HG02938 (cell line): ENCODE data around the gene PPY.
"Not testable (repeated sequence)": the region's sequence is repeated elsewhere in the genome, so short reads cannot be mapped to it uniquely, and the experiment has no call there.

ENCODE experiments used
- ATAC-seq: cut with Tn5 transposase; IDR thresholded peaks from one replicate; pipeline ENCODE4 v1.9.1; 2021; ENCODE audit warnings: mild to moderate bottlenecking, moderate library complexity; ENCODE audit not compliant: unreplicated experiment

Gene PPY

DNA sequence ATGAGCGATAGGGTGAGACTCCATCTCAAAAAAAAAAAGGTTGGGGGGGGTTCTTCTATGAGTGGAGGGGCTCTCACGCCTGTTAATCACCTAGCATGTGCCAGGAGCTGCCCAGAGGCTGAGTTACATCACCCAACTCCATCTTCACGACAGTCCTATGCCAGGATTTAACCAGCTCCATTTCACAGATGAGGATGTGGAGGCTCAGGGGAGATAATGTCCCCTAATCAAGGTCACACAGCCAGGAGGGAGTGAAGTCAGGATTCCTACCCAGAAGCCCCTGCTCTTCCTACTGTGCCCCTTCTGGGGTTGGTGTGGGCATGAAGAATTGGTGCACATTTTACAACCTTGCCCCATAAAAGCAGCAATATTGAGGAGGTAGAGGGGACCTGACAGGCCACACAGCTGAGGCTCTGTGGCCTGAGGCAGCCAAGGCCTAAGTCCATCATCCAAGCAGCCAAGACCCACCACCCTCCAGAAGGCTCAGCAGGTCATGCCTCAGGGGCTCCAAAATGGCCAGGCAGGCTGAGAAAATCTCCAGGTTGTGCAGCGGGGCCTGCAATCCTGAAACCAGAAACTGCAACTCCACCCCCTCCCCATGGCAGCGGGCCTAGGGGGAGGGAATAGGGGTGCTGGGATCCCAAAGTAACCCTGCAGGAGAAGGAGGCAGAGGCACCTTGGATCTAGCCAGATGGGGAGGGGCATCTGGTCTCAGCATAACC lies 6.9 kb downstream of the PPY start:
- no peak for ATAC-seq

DNA sequence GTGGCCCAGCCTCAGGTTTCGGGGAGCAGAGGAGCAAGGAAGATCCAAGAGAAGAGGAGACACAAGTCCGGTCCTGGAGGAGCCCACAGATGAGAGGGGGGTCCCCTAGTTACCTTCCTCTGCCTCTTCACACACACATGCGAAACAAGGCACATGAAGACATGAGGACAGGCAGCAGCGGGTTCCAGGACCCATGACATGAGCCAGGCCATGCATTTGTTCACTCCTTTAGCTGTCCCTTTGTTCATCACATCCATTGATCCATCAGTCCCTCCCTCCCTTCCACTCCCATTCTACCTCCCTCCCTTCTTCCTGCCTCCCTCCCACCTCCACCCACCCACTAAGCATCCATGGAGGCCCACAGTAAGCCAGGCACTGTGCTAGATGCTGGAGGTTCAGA lies 9.4 kb downstream of the PPY start:
- ATAC-seq: no peak

- no peak for ATAC-seq
These were observed 9.9 kb downstream of the PPY start for GRCh38 chr17:43932357-43932756.

- no peak for ATAC-seq
These were observed 11.2 kb downstream of the PPY start for GRCh38 chr17:43931062-43931571.

DNA sequence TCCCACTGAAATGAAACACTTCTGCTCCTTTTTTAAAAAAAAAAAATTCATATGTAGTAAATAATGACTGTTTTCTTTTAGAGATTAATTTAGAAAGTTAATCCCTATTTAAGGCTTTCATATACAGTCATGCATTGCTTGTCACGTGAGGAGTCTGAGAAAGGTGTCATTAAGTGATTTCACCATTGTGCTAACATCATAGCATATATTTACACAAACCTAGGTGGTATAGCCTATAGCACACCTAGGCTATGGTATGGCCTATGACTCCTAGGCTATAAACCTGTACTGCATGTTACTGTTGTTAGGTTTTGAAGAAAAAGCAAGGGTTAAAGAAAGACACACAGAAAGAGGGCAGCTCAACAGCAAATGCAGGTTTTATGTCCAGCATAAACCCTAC lies 13.7 kb downstream of the PPY start:
- no peak for ATAC-seq

- ATAC-seq: not testable (repeated sequence)
These were observed 14.3 kb downstream of the PPY start for GRCh38 chr17:43927929-43928328.

- ATAC-seq: no peak
These were observed 15.0 kb downstream of the PPY start for GRCh38 chr17:43927060-43927864.

- no peak for ATAC-seq
These were observed 17.7 kb downstream of the PPY start for GRCh38 chr17:43924558-43924957.

- ATAC-seq: no peak
These were observed 21.7 kb downstream of the PPY start for GRCh38 chr17:43920500-43921095.

DNA sequence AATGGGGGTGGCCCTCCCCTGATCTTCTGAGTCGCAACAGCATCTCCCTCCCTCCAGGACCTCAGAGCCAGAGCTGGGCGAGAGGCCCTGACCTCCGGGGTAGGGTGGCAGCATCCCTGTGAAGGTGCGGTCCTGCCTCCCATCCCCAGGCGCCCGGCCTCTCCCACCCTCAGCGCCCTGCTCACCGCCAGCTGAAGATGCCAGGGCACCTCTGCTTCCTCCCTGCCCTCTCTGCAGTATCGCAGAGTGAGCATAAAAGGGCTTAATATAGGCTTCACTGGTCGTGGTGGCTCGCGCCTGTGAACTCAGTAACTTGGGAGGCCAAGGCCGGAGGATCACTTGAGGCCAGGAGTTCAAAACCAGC lies 24.3 kb downstream of the PPY start:
- no peak for ATAC-seq

- no peak for ATAC-seq
These were observed 24.8 kb downstream of the PPY start for GRCh38 chr17:43917348-43918025.

- ATAC-seq: no peak
These were observed 25.3 kb downstream of the PPY start for GRCh38 chr17:43917016-43917347.

- no peak for ATAC-seq
These were observed 25.9 kb downstream of the PPY start for GRCh38 chr17:43916385-43916784.

DNA sequence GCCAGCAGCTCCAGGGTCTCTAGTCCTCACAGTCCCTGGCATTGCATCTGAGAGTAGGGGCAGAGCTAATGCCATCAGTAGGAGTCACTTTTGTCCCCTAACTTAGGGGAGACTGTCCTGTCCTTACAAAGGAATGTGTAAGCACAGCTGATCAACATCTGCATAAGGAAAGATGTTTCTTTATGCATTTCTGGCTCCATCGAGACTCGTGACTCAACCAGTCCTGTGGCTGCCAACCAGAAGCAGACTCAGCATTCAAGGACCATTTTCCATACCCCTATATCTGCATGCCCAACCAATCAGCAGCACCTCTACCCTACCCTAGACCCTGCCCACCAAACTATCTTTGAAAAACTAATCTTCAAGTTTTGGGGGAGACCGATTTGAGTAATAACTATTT lies 26.7 kb downstream of the PPY start:
- no peak for ATAC-seq

DNA sequence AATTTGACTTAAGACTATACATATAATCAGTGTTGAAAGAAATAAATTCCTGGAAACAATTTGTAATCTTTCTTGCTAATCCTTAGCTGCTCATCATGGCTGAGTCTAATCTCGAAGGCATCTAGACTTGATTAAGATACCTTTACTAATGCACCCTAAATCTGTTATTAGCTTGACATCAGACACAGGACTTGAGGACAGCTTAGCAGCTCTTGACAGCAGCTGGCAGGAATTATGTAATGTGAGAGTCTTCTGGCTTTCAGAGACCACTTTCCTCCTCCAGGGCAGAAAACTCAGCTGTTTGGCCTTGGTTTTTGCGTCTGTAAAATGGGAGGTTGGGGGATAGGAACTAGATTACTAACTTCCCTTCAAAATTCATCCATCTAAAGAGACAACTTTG lies 27.8 kb downstream of the PPY start:
- ATAC-seq: no peak

- no peak for ATAC-seq
These were observed 28.7 kb downstream of the PPY start for GRCh38 chr17:43913584-43913983.

- ATAC-seq: no peak
These were observed 29.5 kb downstream of the PPY start for GRCh38 chr17:43912635-43913304.

- ATAC-seq: no peak
These were observed 30.4 kb downstream of the PPY start for GRCh38 chr17:43911904-43912303.

DNA sequence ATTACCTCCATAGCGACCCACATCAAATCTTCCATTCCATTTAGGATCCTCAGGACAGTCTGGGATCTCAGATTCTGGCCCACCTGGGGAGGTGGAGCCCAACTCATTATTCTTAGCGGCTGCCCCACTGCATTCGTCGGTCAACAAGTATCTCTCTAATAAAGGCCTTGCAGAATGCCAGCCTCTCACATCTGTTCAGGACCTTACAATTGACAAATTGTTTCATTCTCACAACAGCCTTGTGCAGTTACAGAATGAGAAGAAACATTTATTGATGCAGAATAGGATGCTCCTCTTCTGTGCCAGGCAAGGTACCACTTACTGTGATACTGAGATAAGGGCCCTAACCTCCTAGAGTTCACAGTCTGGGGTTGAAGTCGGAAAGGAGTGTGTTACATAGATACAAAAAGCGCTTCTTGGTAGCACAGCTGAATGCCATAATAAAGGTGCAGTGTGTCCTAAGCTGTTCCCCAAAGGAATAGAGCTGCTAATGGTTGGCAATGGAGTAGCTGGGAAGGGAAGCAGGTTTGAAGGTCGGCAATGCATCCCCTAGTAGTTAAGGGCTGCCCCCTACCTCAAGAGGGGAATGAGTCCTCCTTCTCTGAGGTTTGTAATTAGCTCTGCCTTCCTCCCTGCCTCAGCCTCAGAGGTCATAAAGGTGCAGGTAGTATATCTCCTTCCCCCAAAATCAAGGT lies 32.6 kb downstream of the PPY start:
- no peak for ATAC-seq

GRCh38 chr17:43907998-43908721 lies 34.1 kb downstream of the PPY start:
- ATAC-seq: no peak
